HEK293 (cell line): Measurements from ENCODE around the gene TCF7L2.

Experiments used
- CTCF ChIA-PET: fragments of 350-600 bp; formaldehyde crosslinking; extraction: SDS; loops from one replicate; lab custom pipeline; 2021; ENCODE audit warnings: antibody characterized with exemption; lab: Yijun Ruan, JAX
- POLR2A ChIA-PET: fragments of 300-600 bp; formaldehyde crosslinking; extraction: SDS; loops from one replicate; lab custom pipeline; 2020; ENCODE audit warnings: antibody characterized with exemption, inconsistent platforms; lab: Yijun Ruan, JAX
- H3K27ac ChIP-seq: fragments of 200-500 bp; sonication (Bioruptor generic); 2 replicates; pipeline ENCODE4 v1.5.1; 2014; ENCODE audit warnings: low read depth, low read length, control low read depth, inconsistent platforms; ENCODE audit errors: extremely low read depth
- H3K36me3 ChIP-seq, 2 experiments: fragments of 200-500 bp in 1 of 2; sonication (Bioruptor generic) in 1 of 2; 1 replicate in 1 of 2; 2 replicates in 1 of 2; pipeline ENCODE4 v1.5.1; 2014 to 2017; ENCODE audit warnings: inconsistent platforms in 2 of 2, low read length in 2 of 2; ENCODE audit not compliant: control insufficient read depth in 2 of 2, insufficient read depth in 1 of 2
- H3K4me1 ChIP-seq: fragments of 200-500 bp; sonication (Bioruptor generic); 2 replicates; pipeline ENCODE4 v1.5.1; 2014; ENCODE audit warnings: mild to moderate bottlenecking, low read length, inconsistent platforms; ENCODE audit not compliant: control insufficient read depth, insufficient read depth
- H3K4me3 ChIP-seq: 2 replicates; pipeline ENCODE4 v1.5.1; 2011; ENCODE audit warnings: low read depth, mild to moderate bottlenecking, control low read depth, low read length, moderate library complexity
- H3K9me3 ChIP-seq: fragments of 200-500 bp; sonication (Bioruptor generic); 2 replicates; pipeline ENCODE4 v1.5.1; 2014; ENCODE audit warnings: low read depth, low read length, inconsistent platforms; ENCODE audit not compliant: control insufficient read depth, insufficient read depth
- AEBP2 ChIP-seq: fragments of 450-650 bp; formaldehyde crosslinking; IDR thresholded peaks from 2 replicates; pipeline ENCODE4 v1.5.1; 2016; ENCODE audit warnings: missing biosample characterization, missing genetic modification characterization, borderline replicate concordance
- CTCF ChIP-seq: fragments of 450-650 bp; formaldehyde crosslinking; IDR thresholded peaks from 2 replicates; pipeline ENCODE4 v1.5.1; 2016; ENCODE audit warnings: missing biosample characterization, missing genetic modification characterization
- GLI2 ChIP-seq: fragments of 450-650 bp; formaldehyde crosslinking; IDR thresholded peaks from 2 replicates; pipeline ENCODE4; 2017; ENCODE audit warnings: missing biosample characterization, missing genetic modification characterization, low read depth, borderline replicate concordance
- HOXC10 ChIP-seq: sonication (generic); formaldehyde crosslinking; IDR thresholded peaks from 2 replicates; pipeline ENCODE4 v1.8.1; 2023; ENCODE audit warnings: mild to moderate bottlenecking, missing genetic modification reagents
- IKZF3 ChIP-seq: fragments of 450-650 bp; IDR thresholded peaks from 2 replicates; pipeline ENCODE4 v1.5.0; 2018; ENCODE audit warnings: missing biosample characterization, mild to moderate bottlenecking, missing genetic modification characterization, moderate library complexity
- KLF8 ChIP-seq: fragments of 450-650 bp; formaldehyde crosslinking; IDR thresholded peaks from 2 replicates; pipeline ENCODE4 v1.5.1; 2016; ENCODE audit warnings: missing biosample characterization, missing genetic modification characterization
- MEIS1 ChIP-seq: sonication (generic); formaldehyde crosslinking; IDR thresholded peaks from 2 replicates; pipeline ENCODE4 v1.8.1; 2022; ENCODE audit warnings: missing genetic modification reagents, mild to moderate bottlenecking, borderline replicate concordance
- PBX3 ChIP-seq: sonication (generic); formaldehyde crosslinking; IDR thresholded peaks from 2 replicates; pipeline ENCODE4 v1.8.1; 2022; ENCODE audit warnings: mild to moderate bottlenecking, moderate library complexity, missing genetic modification reagents
- TRIM28 ChIP-seq: IDR thresholded peaks from 2 replicates; pipeline ENCODE4 v1.6.1; 2011; ENCODE audit warnings: low read length, control low read depth, borderline replicate concordance
- ZEB2 ChIP-seq: fragments of 450-650 bp; formaldehyde crosslinking; IDR thresholded peaks from 2 replicates; pipeline ENCODE4 v1.5.1; 2016; ENCODE audit warnings: missing biosample characterization, missing genetic modification characterization
- ZFP3 ChIP-seq: fragments of 450-650 bp; formaldehyde crosslinking; IDR thresholded peaks from 2 replicates; pipeline ENCODE4 v1.5.1; 2016; ENCODE audit warnings: low read depth, missing biosample characterization, missing genetic modification characterization
- ZNF16 ChIP-seq: fragments of 450-650 bp; formaldehyde crosslinking; IDR thresholded peaks from 2 replicates; pipeline ENCODE4 v1.5.1; 2016; ENCODE audit warnings: low read depth, missing biosample characterization, missing genetic modification characterization
- ZNF169 ChIP-seq: fragments of 450-650 bp; formaldehyde crosslinking; IDR thresholded peaks from 2 replicates; pipeline ENCODE4 v1.5.1; 2016; ENCODE audit warnings: missing biosample characterization, missing genetic modification characterization
- ZNF184 ChIP-seq: fragments of 450-650 bp; IDR thresholded peaks from 2 replicates; pipeline ENCODE4 v1.5.1; 2018; ENCODE audit warnings: missing biosample characterization, mild to moderate bottlenecking, missing genetic modification characterization
- ZNF2 ChIP-seq: fragments of 450-650 bp; formaldehyde crosslinking; IDR thresholded peaks from 2 replicates; pipeline ENCODE4 v1.5.1; 2016; ENCODE audit warnings: missing biosample characterization, missing genetic modification characterization
- ZNF248 ChIP-seq: fragments of 450-650 bp; formaldehyde crosslinking; IDR thresholded peaks from 2 replicates; pipeline ENCODE4 v1.5.1; 2017; ENCODE audit warnings: missing biosample characterization, missing genetic modification characterization
- ZNF266 ChIP-seq: fragments of 450-650 bp; formaldehyde crosslinking; IDR thresholded peaks from 2 replicates; pipeline ENCODE4 v1.5.1; 2016; ENCODE audit warnings: missing biosample characterization, missing genetic modification characterization, low read depth
- ZNF274 ChIP-seq, 2 experiments: fragments of 200-500 bp in 1 of 2; fragments of 450-650 bp in 1 of 2; sonication (Bioruptor generic) in 1 of 2; formaldehyde crosslinking in 1 of 2; IDR thresholded peaks; 2 replicates each; pipeline versions ENCODE4 v1.5.1 to v1.6.1; 2014 to 2016; ENCODE audit warnings: borderline replicate concordance in 1 of 2, inconsistent platforms in 1 of 2, low read length in 1 of 2, missing biosample characterization in 1 of 2, missing genetic modification characterization in 1 of 2
- ZNF335 ChIP-seq: fragments of 450-650 bp; formaldehyde crosslinking; conservative IDR thresholded peaks from 2 replicates; pipeline ENCODE4 v1.5.1; 2016; ENCODE audit warnings: missing biosample characterization, missing genetic modification characterization
- ZNF473 ChIP-seq: fragments of 450-650 bp; formaldehyde crosslinking; IDR thresholded peaks from 2 replicates; pipeline ENCODE4 v1.5.1; 2017; ENCODE audit warnings: missing biosample characterization, missing genetic modification characterization
- ZNF513 ChIP-seq: fragments of 450-650 bp; IDR thresholded peaks from 2 replicates; pipeline ENCODE4 v1.5.1; 2018; ENCODE audit warnings: missing biosample characterization, missing genetic modification characterization
- ZNF521 ChIP-seq: fragments of 450-650 bp; formaldehyde crosslinking; IDR thresholded peaks from 2 replicates; pipeline ENCODE4 v1.5.1; 2017; ENCODE audit warnings: missing biosample characterization, mild to moderate bottlenecking, missing genetic modification characterization
- ZNF596 ChIP-seq: fragments of 450-650 bp; IDR thresholded peaks from 2 replicates; pipeline ENCODE4 v1.5.0; 2018; ENCODE audit warnings: missing biosample characterization, mild to moderate bottlenecking, missing genetic modification characterization, moderate library complexity
- ZNF629 ChIP-seq: fragments of 450-650 bp; formaldehyde crosslinking; IDR thresholded peaks from 2 replicates; pipeline ENCODE4 v1.5.1; 2017; ENCODE audit warnings: missing biosample characterization, missing genetic modification characterization
- ZNF639 ChIP-seq: fragments of 450-650 bp; formaldehyde crosslinking; IDR thresholded peaks from 2 replicates; pipeline ENCODE4 v1.5.1; 2016; ENCODE audit warnings: missing biosample characterization, missing genetic modification characterization
- ZNF654 ChIP-seq: fragments of 450-650 bp; formaldehyde crosslinking; IDR thresholded peaks from 2 replicates; pipeline ENCODE4 v1.5.1; 2016; ENCODE audit warnings: low read depth, missing biosample characterization, missing genetic modification characterization
- ZNF792 ChIP-seq: fragments of 450-650 bp; formaldehyde crosslinking; IDR thresholded peaks from 2 replicates; pipeline ENCODE4 v1.5.1; 2016; ENCODE audit warnings: missing biosample characterization, missing genetic modification characterization
- ZSCAN16 ChIP-seq: fragments of 450-650 bp; formaldehyde crosslinking; IDR thresholded peaks from 2 replicates; pipeline ENCODE4 v1.5.1; 2016; ENCODE audit warnings: missing biosample characterization, missing genetic modification characterization
- ZSCAN30 ChIP-seq: fragments of 450-650 bp; IDR thresholded peaks from 2 replicates; pipeline ENCODE4 v1.5.1; 2018; ENCODE audit warnings: missing biosample characterization, mild to moderate bottlenecking, missing genetic modification characterization, moderate library complexity

The TCF7L2 gene

GRCh38 chr10:113108194-113108835 lies 158.3 kb downstream of the TCF7L2 start (continued):
- TF ChIP-seq CTCF (tag by site-specific recombination), result peak; percentile 69
- peak; percentile 19 for TF ChIP-seq ZNF654 (tag by site-specific recombination)
- TF ChIP-seq ZNF335 (tag by site-specific recombination), result no peak
- no peak for TF ChIP-seq MEIS1 (CRISPR knock-in tag)
- no peak for TF ChIP-seq ZNF473 (tag by site-specific recombination)
- TF ChIP-seq ZSCAN16, result peak; percentile 53; the same call in 1 of the 2 replicates
- no peak for TF ChIP-seq ZNF274 (IDR thresholded peaks at IDR 0.05; ENCODE audit: low read length)
- no peak for TF ChIP-seq ZNF274 (tag by site-specific recombination; IDR thresholded peaks at IDR 0.05; ENCODE audit: borderline replicate concordance)
- no peak for TF ChIP-seq GLI2 (tag by site-specific recombination)
- 0 out of 2 replicates have a peak, but pooled peaks have one; percentile 21 for TF ChIP-seq IKZF3
- TF ChIP-seq ZNF16, result no peak
- no peak for TF ChIP-seq ZNF266 (tag by site-specific recombination)
- TF ChIP-seq AEBP2 (tag by site-specific recombination), result no peak
- TF ChIP-seq ZNF521, result no peak
- TF ChIP-seq ZNF513, result no peak
- no peak for TF ChIP-seq ZNF169 (tag by site-specific recombination)
- TF ChIP-seq ZNF2, result no peak
- TF ChIP-seq ZNF596 (tag by site-specific recombination), result no peak
- TF ChIP-seq ZNF639 (tag by site-specific recombination), result no peak

GRCh38 chr10:113108948-113109347 lies 158.9 kb downstream of the TCF7L2 start:
- POLR2A ChIA-PET, result no interaction called here
- peaks cover 2% of the 10 kb centered on the region; the same call in 1 of the 2 replicates for H3K4me1 ChIP-seq
- H3K4me3 ChIP-seq, result no peak overlapping the region
- H3K36me3 ChIP-seq, result no peaks in the 10 kb centered on the region
- no peaks in the 10 kb centered on the region for H3K9me3 ChIP-seq
- no peak overlapping the region for H3K27ac ChIP-seq
- CTCF ChIA-PET, result interaction anchor here (1.4 to 1.8 kb wide), 2 partner anchors 16 to 22 kb away, joined by 4 to 9 read pairs; no protein-coding TSS in a partner anchor
- TF ChIP-seq ZEB2 (tag by site-specific recombination) (no peak), ZNF629 (tag by site-specific recombination) (no peak), ZNF248 (tag by site-specific recombination) (no peak), KLF8 (no peak), ZFP3 (tag by site-specific recombination) (no peak), PBX3 (CRISPR knock-in tag) (no peak), ZSCAN30 (tag by site-specific recombination) (no peak), ZNF792 (tag by site-specific recombination) (no peak), TRIM28 (no peak), HOXC10 (CRISPR knock-in tag) (no peak), ZNF184 (tag by site-specific recombination) (no peak)
